ENCODE results near the gene FBXO21.

Gene FBXO21

GRCh38 chr12:117162633-117163032, 27.6 kb downstream of the FBXO21 start:
- DNase-seq = no peak

GRCh38 chr12:117162167-117162539, 28.1 kb downstream of the FBXO21 start:
- no peak for DNase-seq

GRCh38 chr12:117161460-117162166, 28.7 kb downstream of the FBXO21 start:
- DNase-seq = no peak

- peak; percentile 35 for DNase-seq
Measured at GRCh38 chr12:117159674-117160073, 30.6 kb downstream of the FBXO21 start.

GRCh38 chr12:117158911-117159553, 31.2 kb downstream of the FBXO21 start:
- DNase-seq = no peak

- no peak for DNase-seq
Measured at GRCh38 chr12:117158096-117158495, 32.2 kb downstream of the FBXO21 start.

- DNase-seq = peak; percentile 74
Measured at GRCh38 chr12:117155278-117156060, 34.8 kb downstream of the FBXO21 start.

GRCh38 chr12:117152793-117153775, 37.2 kb downstream of the FBXO21 start:
- no peak for DNase-seq

- no peak for DNase-seq
Measured at GRCh38 chr12:117151403-117152031, 38.8 kb downstream of the FBXO21 start.

- no peak for DNase-seq
Measured at GRCh38 chr12:117149431-117149830, 40.8 kb downstream of the FBXO21 start.

GRCh38 chr12:117148642-117149041, 41.6 kb downstream of the FBXO21 start:
- no peak for DNase-seq

- DNase-seq = no peak
Measured at GRCh38 chr12:117147639-117148038, 42.6 kb downstream of the FBXO21 start.

GRCh38 chr12:117145597-117146154, 44.6 kb downstream of the FBXO21 start:
- no peak for DNase-seq

- DNase-seq = no peak
Measured at GRCh38 chr12:117144599-117144998, 45.7 kb downstream of the FBXO21 start.

- no peak for DNase-seq
Measured at GRCh38 chr12:117143008-117143532, 47.2 kb downstream of the FBXO21 start.

- no peak for DNase-seq
Measured at GRCh38 chr12:117142094-117142493, 48.2 kb downstream of the FBXO21 start.

- DNase-seq = no peak
Measured at GRCh38 chr12:117141097-117141898, 49.0 kb downstream of the FBXO21 start.

GRCh38 chr12:117140397-117141096, 49.7 kb downstream of the FBXO21 start:
- no peak for DNase-seq

GRCh38 chr12:117139025-117139717, 51.1 kb downstream of the FBXO21 start:
- DNase-seq = no peak

Measured in hematopoietic multipotent progenitor cell treated with erythropoietin and hydrocortisone succinate and interleukin-3 and kit ligand, for 4 days (in vitro differentiated cells).